Measurements from ENCODE around the gene OR7D4.

DNA sequence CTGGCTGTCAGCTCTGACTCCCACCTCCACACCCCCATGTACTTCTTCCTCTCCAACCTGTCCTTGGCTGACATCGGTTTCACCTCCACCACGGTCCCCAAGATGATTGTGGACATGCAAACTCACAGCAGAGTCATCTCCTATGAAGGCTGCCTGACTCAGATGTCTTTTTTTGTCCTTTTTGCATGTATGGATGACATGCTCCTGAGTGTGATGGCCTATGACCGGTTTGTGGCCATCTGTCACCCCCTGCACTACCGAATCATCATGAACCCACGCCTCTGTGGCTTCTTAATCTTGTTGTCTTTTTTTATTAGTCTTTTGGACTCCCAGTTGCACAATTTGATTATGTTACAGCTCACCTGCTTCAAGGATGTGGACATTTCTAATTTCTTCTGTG is 31.8 kb upstream of the OR7D4 start:
- TF ChIP-seq POLR2A (IDR thresholded peaks at IDR 0.05): no peak
- TF ChIP-seq, protein P1, sequence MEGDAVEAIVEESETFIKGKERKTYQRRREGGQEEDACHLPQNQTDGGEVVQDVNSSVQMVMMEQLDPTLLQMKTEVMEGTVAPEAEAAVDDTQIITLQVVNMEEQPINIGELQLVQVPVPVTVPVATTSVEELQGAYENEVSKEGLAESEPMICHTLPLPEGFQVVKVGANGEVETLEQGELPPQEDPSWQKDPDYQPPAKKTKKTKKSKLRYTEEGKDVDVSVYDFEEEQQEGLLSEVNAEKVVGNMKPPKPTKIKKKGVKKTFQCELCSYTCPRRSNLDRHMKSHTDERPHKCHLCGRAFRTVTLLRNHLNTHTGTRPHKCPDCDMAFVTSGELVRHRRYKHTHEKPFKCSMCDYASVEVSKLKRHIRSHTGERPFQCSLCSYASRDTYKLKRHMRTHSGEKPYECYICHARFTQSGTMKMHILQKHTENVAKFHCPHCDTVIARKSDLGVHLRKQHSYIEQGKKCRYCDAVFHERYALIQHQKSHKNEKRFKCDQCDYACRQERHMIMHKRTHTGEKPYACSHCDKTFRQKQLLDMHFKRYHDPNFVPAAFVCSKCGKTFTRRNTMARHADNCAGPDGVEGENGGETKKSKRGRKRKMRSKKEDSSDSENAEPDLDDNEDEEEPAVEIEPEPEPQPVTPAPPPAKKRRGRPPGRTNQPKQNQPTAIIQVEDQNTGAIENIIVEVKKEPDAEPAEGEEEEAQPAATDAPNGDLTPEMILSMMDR (IDR thresholded peaks at IDR 0.05): no peak

Measured in Peyer's patch (tissue), 4 donors.